K562 (cell line): ENCODE results near the gene PARD6B. TPM values are rescaled to one million over a fixed set of nuclear protein-coding genes. Genes with fewer than 3 reads are reported as not detected.

Experiments
- ARID2 ChIP-seq: fragments of 450-650 bp; IDR thresholded peaks from 2 replicates; pipeline ENCODE4 v1.6.1; 2017; ENCODE audit warnings: antibody characterized with exemption, mild to moderate bottlenecking
- E2F8 ChIP-seq: fragments of 450-650 bp; IDR thresholded peaks from 2 replicates; pipeline ENCODE4 v1.7.1; 2018; ENCODE audit warnings: mild to moderate bottlenecking, low read depth; ENCODE audit not compliant: partially characterized antibody
- HDAC1 ChIP-seq, 2 experiments: fragments of 450-650 bp; IDR thresholded peaks; 2 replicates each; pipeline ENCODE4 v1.6.1; 2016 to 2017; ENCODE audit warnings: inconsistent platforms in 1 of 2, mild to moderate bottlenecking in 1 of 2, moderate library complexity in 1 of 2
- HDAC6 ChIP-seq: IDR thresholded peaks from 2 replicates; pipeline ENCODE4 v1.6.1; 2012; ENCODE audit warnings: low read depth, mild to moderate bottlenecking, control low read depth, inconsistent platforms, low read length, moderate library complexity
- MAFK ChIP-seq: IDR thresholded peaks from 2 replicates; pipeline ENCODE4 v1.6.1; 2011; ENCODE audit warnings: low read length, improper control_type of control experiment
- MAX ChIP-seq: sonication (generic); formaldehyde crosslinking; IDR thresholded peaks from 2 replicates; pipeline ENCODE4 v1.9.0; 2022; ENCODE audit warnings: mild to moderate bottlenecking, missing genetic modification reagents
- NCOR1 ChIP-seq: fragments of 450-650 bp; IDR thresholded peaks from 2 replicates; pipeline ENCODE4 v1.6.1; 2016; ENCODE audit warnings: mild to moderate bottlenecking, moderate library complexity
- NFRKB ChIP-seq: fragments of 450-650 bp; IDR thresholded peaks from 2 replicates; pipeline ENCODE4 v1.6.1; 2016; ENCODE audit warnings: low read depth
- RAD21 ChIP-seq, 2 experiments: fragments of 250-450 bp in 1 of 2; fragments of 450-650 bp in 1 of 2; sonication (Bioruptor Pico) in 1 of 2; formaldehyde crosslinking in 1 of 2; IDR thresholded peaks in 1 of 2; conservative IDR thresholded peaks in 1 of 2; 2 replicates each; pipeline versions ENCODE4 v1.4.0 to v1.8.0; 2020 to 2022; ENCODE audit warnings: mild to moderate bottlenecking in 2 of 2, moderate library complexity in 1 of 2
- SIRT6 ChIP-seq: IDR thresholded peaks from one replicate; pipeline ENCODE4 v1.6.1; 2012; ENCODE audit warnings: low read depth, mild to moderate bottlenecking, control low read depth, inconsistent platforms, low read length, moderate library complexity
- SNRNP70 ChIP-seq: fragments of 200-400 bp; formaldehyde crosslinking; optimal IDR thresholded peaks from 2 replicates; pipeline ENCODE3; 2017; ENCODE audit warnings: low read depth, low read length
- SPI1 ChIP-seq: IDR thresholded peaks from 2 replicates; pipeline ENCODE4 v1.6.1; 2011; ENCODE audit warnings: low read depth, low read length, control low read depth, borderline replicate concordance
- TSC22D4 ChIP-seq: fragments of 450-650 bp; IDR thresholded peaks from 2 replicates; pipeline ENCODE4 v1.6.1; 2016; ENCODE audit warnings: missing genetic modification characterization, missing biosample characterization, control low read depth
- ZNF217 ChIP-seq: sonication (generic); formaldehyde crosslinking; IDR thresholded peaks from 2 replicates; pipeline ENCODE4 v1.8.0; 2022; ENCODE audit warnings: mild to moderate bottlenecking, missing genetic modification reagents
- ZNF318 ChIP-seq, 2 experiments: fragments of 450-650 bp; IDR thresholded peaks; 2 replicates each; pipeline ENCODE4 v1.6.1; 2016; ENCODE audit warnings: mild to moderate bottlenecking in 2 of 2, borderline replicate concordance in 1 of 2, low read depth in 1 of 2, moderate library complexity in 1 of 2
- ZNF695 ChIP-seq: fragments of 450-650 bp; formaldehyde crosslinking; IDR thresholded peaks from 2 replicates; pipeline ENCODE4 v1.4.0; 2020; ENCODE audit warnings: mild to moderate bottlenecking, moderate library complexity
- polyA plus RNA-seq, 8 experiments: library from polyadenylated mRNA; depleted of rRNA in 4 of 8; stranded (reverse) in 5 of 8; unstranded in 3 of 8; fragments of >200 nt; fragmentation: Nextera tagmentation in 2 of 8; fragmentation: Illumina TruSeq in 1 of 8; extraction: Ambion mirVana in 2 of 8; extraction: Trizol in 1 of 8; gene quantifications; 2 replicates each; pipeline versions ENCODE4 v1.2.1 to v1.2.3, GENCODE V29; 2011 to 2014; ENCODE audit warnings: inconsistent platforms in 1 of 8, missing spikeins in 1 of 8
- total RNA-seq, 7 experiments: library from RNA; depleted of rRNA in 6 of 7; stranded (reverse); fragments of >200 nt in 6 of 7; fragmentation: Illumina TruSeq in 2 of 7; extraction: Trizol in 2 of 7; gene quantifications; 2 replicates each; pipeline versions ENCODE4 v1.2.1 to v1.2.3, GENCODE V29; 2011 to 2021; ENCODE audit warnings: low replicate concordance in 1 of 7

The PARD6B gene
- total and polyA plus RNA-seq, 9 of the 15 experiments (the other 6 are each of a cell fraction or from before 2014, with no cell fraction given) = 1.7 to 12.3 (median 5.5) TPM

- TF ChIP-seq NCOR1 (peak; percentile 100), HDAC1 (IDR thresholded peaks at IDR 0.05) (peak in 1 of 2 experiments; percentile 66; a peak in 3 of 4 replicates), E2F8 (no peak), TSC22D4 (tag) (no peak), ZNF217 (CRISPR knock-in tag) (no peak), SPI1 (no peak), SIRT6 (no peak), RAD21 (CRISPR knock-in tag; conservative IDR thresholded peaks at IDR 0.05 in 1 of 2, IDR thresholded peaks at IDR 0.05 in 1 of 2) (no peak), ARID2 (0 out of 2 replicates have a peak, but pooled peaks have one; percentile 31), NFRKB (no peak; the same call in 1 of the 2 replicates), SNRNP70 (no peak), HDAC6 (no peak), MAX (CRISPR knock-in tag) (peak; percentile 56), ZNF695 (CRISPR knock-in tag) (no peak), ZNF318 (IDR thresholded peaks at IDR 0.05; ENCODE audit: borderline replicate concordance in 1 of 2, low read depth in 1 of 2) (no peak), MAFK (no peak)
Observed at GRCh38 chr20:50690650-50691572, 40.5 kb upstream of the PARD6B start, which contains the start of gene RIPOR3 (continued).
